Osteoblast (primary cell): ENCODE results near the gene POP7. TPM values are rescaled to one million over a fixed set of nuclear protein-coding genes. Genes with fewer than 3 reads are reported as not detected.
"Not testable (repeated sequence)": the region's sequence is repeated elsewhere in the genome, so short reads cannot be mapped to it uniquely, and the experiment has no call there.

Source experiments
- DNase-seq: peaks from one replicate; pipeline ENCODE4 v3.0.0; 2011; ENCODE audit warnings: low spot score, mixed read lengths; ENCODE audit not compliant: insufficient read length; ENCODE audit errors: missing footprints
- H2AFZ ChIP-seq: 2 replicates; pipeline ENCODE4 v1.6.0; 2011; ENCODE audit warnings: mild to moderate bottlenecking, low read length
- H3K27ac ChIP-seq: 2 replicates; pipeline ENCODE4 v1.5.1; 2011; ENCODE audit warnings: mild to moderate bottlenecking, low read depth, low read length, moderate library complexity
- H3K27me3 ChIP-seq: 2 replicates; pipeline ENCODE4 v1.6.0; 2012; ENCODE audit warnings: mild to moderate bottlenecking, control low read depth, inconsistent platforms, low read length, moderate library complexity; ENCODE audit not compliant: insufficient read depth
- H3K36me3 ChIP-seq: 2 replicates; pipeline ENCODE4 v1.5.1; 2011; ENCODE audit warnings: mild to moderate bottlenecking, low read length, control low read depth, moderate library complexity; ENCODE audit not compliant: insufficient read depth
- H3K4me1 ChIP-seq: 2 replicates; pipeline ENCODE4 v1.5.1; 2011; ENCODE audit warnings: mild to moderate bottlenecking, low read length, control low read depth, moderate library complexity; ENCODE audit not compliant: insufficient read depth
- H3K4me2 ChIP-seq: 2 replicates; pipeline ENCODE4 v1.6.0; 2011; ENCODE audit warnings: mild to moderate bottlenecking, low read length; ENCODE audit not compliant: insufficient read depth
- H3K4me3 ChIP-seq: fragments of 200-600 bp; sonication (generic); 3 replicates; pipeline ENCODE4 v1.5.1; 2012; ENCODE audit warnings: mild to moderate bottlenecking, low read length, inconsistent platforms; ENCODE audit not compliant: insufficient read depth
- H3K79me2 ChIP-seq: 2 replicates; pipeline ENCODE4 v1.6.0; 2012; ENCODE audit warnings: mild to moderate bottlenecking, low read length, control low read depth, inconsistent platforms; ENCODE audit not compliant: insufficient read depth
- H3K9me3 ChIP-seq: 2 replicates; pipeline ENCODE4 v1.5.1; 2011; ENCODE audit warnings: low read depth, low read length, control low read depth
- H4K20me1 ChIP-seq: 2 replicates; pipeline ENCODE4 v1.6.0; 2012; ENCODE audit warnings: mild to moderate bottlenecking, low read length, control low read depth; ENCODE audit not compliant: insufficient read depth
- total RNA-seq: library from RNA; depleted of rRNA; stranded (reverse); fragments of >200 nt; gene quantifications from 2 replicates; pipeline ENCODE4 v1.2.3, GENCODE V29; 2012
- TF ChIP-seq, protein P1 (sequence below): IDR thresholded peaks from 2 replicates; pipeline ENCODE4 v1.5.1; 2011; ENCODE audit warnings: mild to moderate bottlenecking, low read depth, low read length, moderate library complexity; ENCODE audit errors: extremely low read depth

The POP7 gene
- total RNA-seq, 1 donor = 25.7 TPM

DNA sequence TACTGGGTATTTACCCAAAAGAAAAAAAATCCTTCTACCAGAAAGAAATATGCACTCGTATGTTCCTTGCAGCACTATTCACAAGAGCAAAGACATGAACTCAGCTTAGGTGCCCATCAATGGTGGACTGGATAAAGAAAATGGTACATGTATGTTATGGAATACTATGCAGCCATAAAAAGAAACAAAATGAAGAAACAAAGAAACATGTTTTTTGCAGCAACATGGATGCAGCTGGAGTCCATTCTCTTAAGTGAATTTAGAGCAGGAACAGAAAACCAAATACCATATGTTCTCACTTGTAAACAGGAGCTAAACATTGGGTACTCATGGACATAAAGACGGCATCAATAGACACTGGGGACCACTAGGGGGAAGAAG is 37.9 kb upstream of the POP7 start:
- H3K4me2 ChIP-seq = no peak overlapping the region
- no peak for DNase-seq

DNA sequence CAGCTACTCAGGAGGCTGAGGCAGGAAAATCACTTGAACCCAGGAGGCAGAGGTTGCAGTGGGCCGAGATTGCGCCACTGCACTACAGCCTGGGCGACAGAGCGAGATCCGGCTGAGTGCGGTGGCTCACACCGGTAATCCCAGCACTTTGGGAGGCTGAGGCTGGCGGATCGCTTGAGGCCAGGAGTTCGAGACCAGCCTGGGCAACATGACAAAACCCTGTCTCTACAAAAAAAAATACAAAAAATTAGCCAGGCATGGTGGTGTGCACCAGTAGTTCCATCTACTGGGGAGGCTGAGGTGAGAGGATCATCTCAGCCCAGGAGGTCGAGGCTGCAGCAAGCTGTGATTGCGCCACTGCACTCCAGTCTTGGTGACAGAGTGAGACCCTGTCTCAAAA is 36.8 kb upstream of the POP7 start:
- H3K27me3 ChIP-seq, H3K4me1 ChIP-seq, H3K4me2 ChIP-seq, H3K9me3 ChIP-seq, H3K36me3 ChIP-seq, H4K20me1 ChIP-seq, H2AFZ ChIP-seq, DNase-seq, H3K79me2 ChIP-seq, H3K27ac ChIP-seq, H3K4me3 ChIP-seq: not testable (repeated sequence)

More for the DNA sequence above, 37.9 kb upstream of the POP7 start:
- H3K9me3 ChIP-seq = no peaks in the 10 kb centered on the region
- H4K20me1 ChIP-seq = no peaks in the 10 kb centered on the region
- H3K4me3 ChIP-seq = no peak overlapping the region
- H2AFZ ChIP-seq = no peak overlapping the region
- peaks cover 2% of the 10 kb centered on the region for H3K27me3 ChIP-seq
- no peaks in the 10 kb centered on the region for H3K36me3 ChIP-seq
- H3K79me2 ChIP-seq = no peaks in the 10 kb centered on the region
- TF ChIP-seq, protein P1, sequence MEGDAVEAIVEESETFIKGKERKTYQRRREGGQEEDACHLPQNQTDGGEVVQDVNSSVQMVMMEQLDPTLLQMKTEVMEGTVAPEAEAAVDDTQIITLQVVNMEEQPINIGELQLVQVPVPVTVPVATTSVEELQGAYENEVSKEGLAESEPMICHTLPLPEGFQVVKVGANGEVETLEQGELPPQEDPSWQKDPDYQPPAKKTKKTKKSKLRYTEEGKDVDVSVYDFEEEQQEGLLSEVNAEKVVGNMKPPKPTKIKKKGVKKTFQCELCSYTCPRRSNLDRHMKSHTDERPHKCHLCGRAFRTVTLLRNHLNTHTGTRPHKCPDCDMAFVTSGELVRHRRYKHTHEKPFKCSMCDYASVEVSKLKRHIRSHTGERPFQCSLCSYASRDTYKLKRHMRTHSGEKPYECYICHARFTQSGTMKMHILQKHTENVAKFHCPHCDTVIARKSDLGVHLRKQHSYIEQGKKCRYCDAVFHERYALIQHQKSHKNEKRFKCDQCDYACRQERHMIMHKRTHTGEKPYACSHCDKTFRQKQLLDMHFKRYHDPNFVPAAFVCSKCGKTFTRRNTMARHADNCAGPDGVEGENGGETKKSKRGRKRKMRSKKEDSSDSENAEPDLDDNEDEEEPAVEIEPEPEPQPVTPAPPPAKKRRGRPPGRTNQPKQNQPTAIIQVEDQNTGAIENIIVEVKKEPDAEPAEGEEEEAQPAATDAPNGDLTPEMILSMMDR = no peak
- no peaks in the 10 kb centered on the region for H3K4me1 ChIP-seq
- H3K27ac ChIP-seq = no peak overlapping the region

GRCh38 chr7:100670074-100670473 is 35.8 kb upstream of the POP7 start:
- Histone ChIP-seq H3K79me2 (peaks cover 13% of the 10 kb centered on the region), H3K27ac (no peak overlapping the region), H3K27me3 (peaks cover 2% of the 10 kb centered on the region), H3K9me3 (no peaks in the 10 kb centered on the region), H3K4me1 (no peaks in the 10 kb centered on the region), H3K36me3 (no peaks in the 10 kb centered on the region), H3K4me2 (no peak overlapping the region), H4K20me1 (no peaks in the 10 kb centered on the region), H2AFZ (no peak overlapping the region), H3K4me3 (no peak overlapping the region)
- no peak for DNase-seq
- TF ChIP-seq, protein P1 = no peak

DNA sequence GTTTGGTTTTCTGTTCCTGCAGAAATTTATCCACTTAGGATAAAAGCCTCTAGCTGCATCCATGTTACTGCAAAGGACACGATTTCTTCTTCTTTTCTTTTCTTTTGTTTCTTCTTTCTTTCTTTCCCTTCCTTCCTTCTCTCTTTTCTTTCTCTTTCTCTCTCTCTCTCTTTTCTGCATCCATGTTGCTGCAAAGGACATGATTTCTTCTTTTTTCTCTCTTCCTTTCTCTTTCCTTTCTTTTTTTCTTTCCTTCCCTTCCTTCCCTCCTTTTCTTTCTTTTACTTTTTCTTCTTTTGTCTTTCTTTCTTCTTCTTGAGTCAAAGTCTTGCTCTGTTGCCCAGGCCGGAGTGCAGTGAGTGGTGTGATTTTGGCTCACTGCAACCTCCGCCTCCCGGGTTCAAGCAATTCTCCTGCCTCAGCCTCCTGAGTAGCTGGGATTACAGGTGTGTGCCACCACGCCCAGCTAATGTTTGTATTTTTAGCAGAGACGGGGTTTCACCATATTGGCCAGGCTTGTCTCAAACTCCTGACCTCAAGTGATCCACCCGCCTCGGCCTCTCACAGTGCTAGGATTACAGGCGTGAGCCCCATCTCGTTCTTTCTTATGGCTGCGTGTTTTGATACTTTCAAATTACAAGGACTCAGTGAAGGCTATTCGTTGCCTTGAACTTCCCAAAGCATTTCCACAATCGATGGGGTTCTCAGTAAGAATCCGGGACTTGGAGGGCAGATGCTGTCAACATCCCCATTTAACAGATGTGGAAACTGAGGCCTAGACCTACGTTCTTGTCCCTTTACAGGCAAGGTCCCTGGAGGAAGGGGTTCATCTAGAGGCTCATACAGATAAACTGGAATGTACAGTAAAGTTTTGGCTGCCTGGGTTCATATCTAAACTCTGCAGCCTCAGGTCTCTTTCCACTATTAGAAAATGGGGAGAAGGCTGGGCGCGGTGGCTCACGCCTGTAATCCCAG is 34.3 kb upstream of the POP7 start:
- H2AFZ ChIP-seq = no peak overlapping the region
- no peak overlapping the region for H3K4me3 ChIP-seq
- no peak overlapping the region for H3K4me2 ChIP-seq
- TF ChIP-seq, protein P1 = no peak
- H3K4me1 ChIP-seq = no peaks in the 10 kb centered on the region
- no peaks in the 10 kb centered on the region for H3K9me3 ChIP-seq
- no peak overlapping the region for H3K27ac ChIP-seq
- peaks cover 28% of the 10 kb centered on the region for H3K79me2 ChIP-seq
- H3K27me3 ChIP-seq = peaks cover 2% of the 10 kb centered on the region
- H3K36me3 ChIP-seq = peaks cover 3% of the 10 kb centered on the region
- DNase-seq = no peak
- H4K20me1 ChIP-seq = peaks cover 5% of the 10 kb centered on the region
